Endothelial cell of umbilical vein (primary cell): ENCODE results near the gene IL22.

Experiments
- CTCF ChIP-seq, 2 donors: IDR thresholded peaks; 1 replicate in 1 of 2; 2 replicates in 1 of 2; pipeline ENCODE4 v1.5.1; 2011; ENCODE audit warnings: low read length in 2 of 2, mild to moderate bottlenecking in 2 of 2, moderate library complexity in 2 of 2, control low read depth in 1 of 2, inconsistent platforms in 1 of 2, low read depth in 1 of 2; ENCODE audit not compliant: insufficient read depth in 1 of 2; ENCODE audit errors: extremely low read depth in 1 of 2
- EZH2 ChIP-seq: IDR thresholded peaks from 2 replicates; pipeline ENCODE4 v1.6.1; 2012; ENCODE audit warnings: borderline replicate concordance, low read depth, mild to moderate bottlenecking, moderate library complexity, low read length, inconsistent platforms; ENCODE audit not compliant: severe bottlenecking
- FOS ChIP-seq: IDR thresholded peaks from 2 replicates; pipeline ENCODE4 v1.6.1; 2011; ENCODE audit warnings: mild to moderate bottlenecking, low read length, moderate library complexity, borderline replicate concordance; ENCODE audit not compliant: insufficient read depth
- GATA2 ChIP-seq: IDR thresholded peaks from 2 replicates; pipeline ENCODE4 v1.7.0; 2011; ENCODE audit warnings: low read depth, mild to moderate bottlenecking, moderate library complexity, mixed read lengths, low read length; ENCODE audit not compliant: insufficient read length, insufficient read depth
- MAX ChIP-seq: IDR thresholded peaks from 2 replicates; pipeline ENCODE4 v1.6.1; 2011; ENCODE audit not compliant: insufficient read depth, insufficient read length
- POLR2A ChIP-seq: IDR thresholded peaks from 2 replicates; pipeline ENCODE4 v1.6.1; 2012; ENCODE audit warnings: low read depth, mild to moderate bottlenecking, control low read depth, low read length
- POLR2AphosphoS5 ChIP-seq: IDR thresholded peaks from 2 replicates; pipeline ENCODE4 v1.6.1; 2012; ENCODE audit warnings: low read depth, mild to moderate bottlenecking, control low read depth, low read length, moderate library complexity; ENCODE audit not compliant: insufficient read depth

- TF ChIP-seq POLR2A (no peak), CTCF (IDR thresholded peaks at IDR 0.05; ENCODE audit: extremely low read depth in 1 of 2, insufficient read depth in 1 of 2, low read depth in 1 of 2, low read length in 2 of 2) (no peak), POLR2AphosphoS5 (no peak), EZH2 (no peak), MAX (no peak), GATA2 (no peak), FOS (no peak)
These were observed 19.3 kb upstream of the IL22 start for GRCh38 chr12:68272732-68273131.
